NCI-H2171 (cell line): ENCODE measurements around the gene CCDC68.
"Not testable (repeated sequence)": the region's sequence is repeated elsewhere in the genome, so short reads cannot be mapped to it uniquely, and the experiment has no call there.

Experiments
- DNase-seq: peaks from one replicate; lab custom pipeline; 2025; lab: John Stamatoyannopoulos, UW

CCDC68 gene

DNA sequence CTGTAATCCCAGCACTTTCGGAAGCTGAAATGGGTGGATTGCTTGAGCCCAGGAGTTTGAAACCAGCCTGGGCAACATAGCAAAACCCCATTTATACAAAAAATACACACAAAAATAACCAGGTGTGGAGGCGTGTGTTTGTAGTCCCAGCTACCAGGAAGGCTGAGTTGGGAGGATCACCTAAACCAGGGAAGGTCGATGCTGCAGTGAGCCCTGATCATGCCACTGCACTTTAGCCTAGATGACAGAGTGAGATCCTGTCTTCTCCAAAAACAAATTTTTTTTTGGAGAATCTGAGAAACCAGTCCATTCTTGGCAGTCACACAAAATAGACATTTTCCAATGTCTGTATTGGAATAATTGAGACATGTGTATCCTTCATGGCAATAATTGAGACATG is 84.2 kb downstream of the CCDC68 start:
- DNase-seq: no peak

GRCh38 chr18:54873884-54874255 is 85.4 kb downstream of the CCDC68 start:
- DNase-seq: no peak

DNA sequence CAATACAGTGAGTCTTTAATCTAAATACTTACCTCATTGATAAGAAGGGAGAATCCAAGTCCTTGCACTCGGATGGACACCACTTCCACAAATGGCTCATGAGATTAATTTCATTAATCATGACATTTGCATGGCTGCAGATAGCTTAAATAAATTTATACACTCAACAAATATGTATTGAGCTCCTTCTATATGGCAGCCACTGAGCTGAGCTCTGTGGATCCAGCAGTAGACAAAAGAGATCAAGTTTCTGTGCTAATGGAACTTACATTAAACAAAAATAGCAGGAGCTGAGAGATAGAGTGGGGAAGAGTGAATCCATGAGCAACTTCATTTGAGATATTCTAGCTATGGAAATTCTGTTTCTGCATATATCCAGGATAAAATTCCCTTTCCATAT is 86.6 kb downstream of the CCDC68 start:
- no peak for DNase-seq

DNA sequence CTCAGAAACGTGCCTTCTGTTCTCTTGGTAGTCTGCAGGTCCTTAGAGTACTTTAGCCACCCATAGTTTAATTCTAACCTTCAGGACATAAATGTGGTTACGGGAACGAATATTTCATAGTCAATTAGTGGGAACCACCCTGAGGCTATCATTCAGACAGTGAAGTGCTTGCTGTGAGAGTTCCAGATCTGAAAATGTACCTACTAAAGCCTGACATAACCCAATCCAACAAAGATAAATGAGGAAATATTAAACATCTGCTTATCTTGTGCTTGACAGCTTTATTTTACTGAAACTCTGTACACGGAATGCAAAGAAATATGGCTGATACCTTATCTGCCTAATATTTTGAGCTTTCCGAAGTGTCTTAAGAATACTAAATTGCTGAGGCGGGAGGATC is 88.0 kb downstream of the CCDC68 start:
- no peak for DNase-seq

DNA sequence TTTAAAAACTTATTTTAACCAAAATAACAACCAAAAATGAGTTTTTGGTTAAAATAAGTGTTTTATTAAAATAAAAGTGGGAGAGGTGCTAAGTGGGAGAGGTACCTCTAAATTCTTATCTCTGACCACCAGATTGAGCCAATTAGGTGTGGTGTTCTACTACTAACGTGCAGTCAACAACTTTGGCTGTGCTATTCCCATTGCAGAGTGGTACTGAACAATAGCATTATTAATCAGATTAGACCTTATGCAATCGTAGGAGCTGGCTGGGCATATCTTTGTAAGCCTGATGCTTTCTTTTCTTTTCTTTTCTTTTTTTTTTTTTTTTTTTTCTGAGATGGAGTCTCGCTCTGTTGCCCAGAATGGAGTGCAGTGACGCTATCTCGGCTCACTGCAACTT is 92.1 kb downstream of the CCDC68 start:
- DNase-seq: no peak

- no peak for DNase-seq
Observed at GRCh38 chr18:54860941-54861340, 98.3 kb downstream of the CCDC68 start.

DNA sequence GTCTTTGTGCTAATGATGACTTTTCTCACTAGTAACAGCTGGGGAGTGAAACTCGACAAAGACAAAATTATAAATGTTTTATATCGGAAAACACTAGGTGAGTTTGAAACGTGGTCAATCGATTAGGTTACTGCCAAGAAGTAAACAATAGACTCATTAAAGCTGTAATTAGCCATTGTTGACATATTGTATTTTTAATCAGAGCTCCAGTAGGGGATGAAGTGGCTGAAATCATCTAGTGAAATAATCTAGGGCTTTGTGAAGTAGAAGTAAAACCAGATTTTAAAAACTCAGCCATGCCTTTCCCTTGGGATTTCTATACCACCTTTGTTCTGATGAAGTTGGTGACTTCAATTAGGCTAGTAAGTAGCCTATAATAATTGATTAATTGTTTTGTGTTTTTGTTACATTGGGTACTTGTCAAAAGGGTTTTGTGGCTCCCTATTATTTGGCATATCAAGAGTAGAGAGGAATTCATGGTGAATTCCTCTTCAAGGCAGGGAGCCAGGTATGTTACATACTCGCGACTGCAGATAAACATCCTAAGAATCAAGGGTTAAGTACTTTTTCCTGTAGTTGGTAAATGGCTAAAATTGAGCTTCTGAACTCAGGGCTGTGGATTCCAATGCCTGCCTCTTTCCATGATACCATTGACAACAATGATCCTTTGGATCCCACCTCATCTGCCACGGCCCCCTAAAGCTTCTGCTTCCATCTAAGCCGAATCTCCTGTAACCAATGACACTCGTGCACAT is 99.4 kb downstream of the CCDC68 start:
- DNase-seq: no peak

DNA sequence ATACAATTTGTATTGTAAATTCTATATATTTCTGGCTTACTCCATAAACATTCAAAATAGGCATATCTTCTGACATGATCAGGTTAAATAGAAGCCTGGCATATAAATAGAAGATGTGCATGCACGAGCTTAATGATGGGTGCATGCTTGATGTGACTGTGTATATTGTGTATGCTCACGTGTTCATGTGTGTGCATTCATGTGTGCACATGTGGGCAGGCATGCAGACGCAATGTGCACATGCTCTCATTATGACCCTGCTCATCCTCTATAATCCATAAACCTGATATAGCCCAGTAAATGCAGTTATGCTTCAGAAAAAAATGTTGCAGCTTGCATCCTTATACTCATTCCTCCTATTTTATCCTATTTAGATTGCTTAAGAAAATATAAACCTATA is 101.8 kb downstream of the CCDC68 start:
- DNase-seq: no peak

DNA sequence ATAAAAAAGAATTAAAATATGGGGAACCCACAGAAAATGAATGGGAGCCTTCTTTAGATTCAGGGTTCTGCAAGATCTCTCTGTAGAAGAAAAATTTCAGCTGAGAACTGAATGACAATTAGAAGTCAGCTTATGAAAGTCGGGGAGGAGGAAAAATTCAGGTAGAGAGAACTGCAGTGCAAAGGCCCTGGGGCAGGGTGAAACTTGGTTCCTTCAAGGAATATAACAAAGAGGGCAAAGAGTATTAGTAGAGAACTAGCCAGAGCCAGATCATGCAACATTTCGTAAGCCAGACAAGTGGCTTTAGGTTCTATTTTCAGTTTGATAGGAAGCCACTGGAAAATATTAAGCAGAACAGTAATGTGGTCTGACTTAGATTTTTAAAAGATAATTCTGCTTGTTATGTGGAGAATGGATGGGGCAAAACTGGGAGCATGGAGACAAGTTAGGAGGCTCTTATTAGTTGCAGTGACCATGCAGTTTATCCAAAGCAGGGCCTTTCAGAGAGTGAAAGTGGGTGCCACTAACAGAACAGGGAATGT is 103.1 kb downstream of the CCDC68 start:
- no peak for DNase-seq

GRCh38 chr18:54855050-54855449 is 104.2 kb downstream of the CCDC68 start:
- DNase-seq: not testable (repeated sequence)

- DNase-seq: no peak
Observed at GRCh38 chr18:54852780-54853675, 106.2 kb downstream of the CCDC68 start.
